ACHN (cell line): ENCODE data around the gene TTPAL.
A peak's percentile ranks its signal among the peaks of the same experiment; 100 is the strongest.
"Not testable (repeated sequence)": the region's sequence is repeated elsewhere in the genome, so short reads cannot be mapped to it uniquely, and the experiment has no call there.

Experiments used
- DNase-seq: peaks from one replicate; pipeline ENCODE4 v3.0.0-alpha.2; 2015
- in situ Hi-C: cut with HindIII; loops from 2 replicates; pipeline ENCODE4 v1.10.0; 2017; ENCODE audit warnings: low sequenced_read_pairs, low pct_ligation_motif_present, low pct_unique_long_range_greater_than_20kb

The TTPAL gene

GRCh38 chr20:44461803-44462174, 13.9 kb upstream of the TTPAL start:
- DNase-seq, result no peak
- in situ Hi-C loops, result no loop called here

GRCh38 chr20:44463466-44463865, 12.2 kb upstream of the TTPAL start:
- in situ Hi-C loops, result no loop called here
- DNase-seq, result no peak

- in situ Hi-C loops, result no loop called here
Observed at GRCh38 chr20:44464514-44464913, 11.2 kb upstream of the TTPAL start.

GRCh38 chr20:44465001-44465560, 10.6 kb upstream of the TTPAL start:
- DNase-seq, result no peak
- in situ Hi-C loops, result no loop called here

More at GRCh38 chr20:44464514-44464913, 11.2 kb upstream of the TTPAL start:
- DNase-seq, result no peak

GRCh38 chr20:44467289-44467883, 8.3 kb upstream of the TTPAL start:
- in situ Hi-C loops, result no loop called here

GRCh38 chr20:44468044-44468782, 7.5 kb upstream of the TTPAL start:
- in situ Hi-C loops, result no loop called here
- no peak for DNase-seq

More at GRCh38 chr20:44467289-44467883, 8.3 kb upstream of the TTPAL start:
- DNase-seq, result no peak

- in situ Hi-C loops, result no loop called here
Observed at GRCh38 chr20:44470327-44470726, 5.3 kb upstream of the TTPAL start.

GRCh38 chr20:44471481-44471882, 4.2 kb upstream of the TTPAL start:
- in situ Hi-C loops, result no loop called here
- DNase-seq, result peak; percentile 7

More at GRCh38 chr20:44470327-44470726, 5.3 kb upstream of the TTPAL start:
- no peak for DNase-seq

- DNase-seq, in situ Hi-C loops: not testable (repeated sequence)
Observed at GRCh38 chr20:44472283-44472682, 3.4 kb upstream of the TTPAL start.

GRCh38 chr20:44475372-44475693, 341 bp upstream of the TTPAL start:
- DNase-seq, result no peak
- in situ Hi-C loops, result no loop called here

GRCh38 chr20:44477151-44477550, 1.5 kb downstream of the TTPAL start:
- in situ Hi-C loops, result no loop called here
- no peak for DNase-seq

- DNase-seq, result no peak
- in situ Hi-C loops, result no loop called here
Observed at GRCh38 chr20:44478206-44478605, 2.5 kb downstream of the TTPAL start.

- in situ Hi-C loops, result no loop called here
- no peak for DNase-seq
Observed at GRCh38 chr20:44479643-44480042, 4.0 kb downstream of the TTPAL start.

GRCh38 chr20:44480097-44480496, 4.4 kb downstream of the TTPAL start:
- in situ Hi-C loops, result no loop called here
- DNase-seq, result no peak

- no peak for DNase-seq
- in situ Hi-C loops, result no loop called here
Observed at GRCh38 chr20:44481719-44482416, 6.2 kb downstream of the TTPAL start.

GRCh38 chr20:44483112-44483511, 7.4 kb downstream of the TTPAL start:
- no peak for DNase-seq
- in situ Hi-C loops, result no loop called here

GRCh38 chr20:44485078-44485829, 9.6 kb downstream of the TTPAL start:
- in situ Hi-C loops, result no loop called here
- DNase-seq, result no peak

GRCh38 chr20:44485830-44486198, 10.1 kb downstream of the TTPAL start:
- in situ Hi-C loops, result no loop called here
- no peak for DNase-seq

GRCh38 chr20:44488551-44488950, 12.9 kb downstream of the TTPAL start:
- in situ Hi-C loops, result no loop called here
- DNase-seq, result no peak
